Right renal pelvis (tissue), 4 donors: Measurements from ENCODE around the gene ZNF253. TPM values are rescaled to one million over a fixed set of nuclear protein-coding genes. Genes with fewer than 3 reads are reported as not detected.
"Not testable (repeated sequence)": the region's sequence is repeated elsewhere in the genome, so short reads cannot be mapped to it uniquely, and the experiment has no call there.

Source experiments
- DNase-seq, 4 donors: peaks; one replicate each; pipeline ENCODE4 v3.0.0-alpha.2; 2013; ENCODE audit warnings: low read depth in 4 of 4, low spot score in 3 of 4, missing footprints in 1 of 4
- polyA plus RNA-seq, 4 donors: library from polyadenylated mRNA; unstranded; fragments of 120-200 nt; gene quantifications; one replicate each; pipeline ENCODE4 v1.2.1, GENCODE V29; 2013; ENCODE audit not compliant: insufficient read length in 4 of 4

The ZNF253 gene
- polyA plus RNA-seq = 10 to 100 TPM; 27.9 to 45.2 (median 40.1) TPM

GRCh38 chr19:19865750-19866610 lies at the start of gene ZNF253:
ZNF253 (plus strand) TSS chr19:19865882; CDS start chr19:19865997, 115 bp downstream.
- peak; percentile 87 to 98 (median 96) for DNase-seq

GRCh38 chr19:19816679-19817078 lies 49.0 kb upstream of the ZNF253 start:
- DNase-seq = no peak

- no peak for DNase-seq
Measured at GRCh38 chr19:19817357-19817756, 48.3 kb upstream of the ZNF253 start.

GRCh38 chr19:19820774-19821320 lies 44.8 kb upstream of the ZNF253 start:
- DNase-seq = peak in 1 of 4 donors; percentile 2

GRCh38 chr19:19821366-19821951 lies 44.2 kb upstream of the ZNF253 start, which contains the start of gene ZNF506:
ZNF506 (minus strand) TSS chr19:19821750; CDS start chr19:19821603, 147 bp downstream.
- peak; percentile 98 to 99 (median 98) for DNase-seq

- peak in 3 of 4 donors; percentile 3 to 12 (median 5) for DNase-seq
Measured at GRCh38 chr19:19821976-19822375, 43.7 kb upstream of the ZNF253 start.

- DNase-seq = no peak
Measured at GRCh38 chr19:19823916-19824315, 41.8 kb upstream of the ZNF253 start.

GRCh38 chr19:19826875-19827274 lies 38.8 kb upstream of the ZNF253 start:
- DNase-seq = no peak

GRCh38 chr19:19835560-19836038 lies 30.1 kb upstream of the ZNF253 start:
- no peak for DNase-seq

GRCh38 chr19:19847781-19848180 lies 17.9 kb upstream of the ZNF253 start:
- DNase-seq = no peak

- no peak for DNase-seq
Measured at GRCh38 chr19:19849056-19849455, 16.6 kb upstream of the ZNF253 start.

GRCh38 chr19:19851740-19852139 lies 13.9 kb upstream of the ZNF253 start:
- not testable (repeated sequence) for DNase-seq

GRCh38 chr19:19858751-19859150 lies 6.9 kb upstream of the ZNF253 start:
- no peak for DNase-seq

GRCh38 chr19:19860756-19861390 lies 4.8 kb upstream of the ZNF253 start:
- peak; percentile 49 to 79 (median 66) for DNase-seq

- DNase-seq = peak in 3 of 4 donors; percentile 20 to 47 (median 29)
Measured at GRCh38 chr19:19866611-19867248, 1.0 kb downstream of the ZNF253 start.

- not testable (repeated sequence) for DNase-seq
Measured at GRCh38 chr19:19870086-19870485, 4.4 kb downstream of the ZNF253 start.

- DNase-seq = no peak
Measured at GRCh38 chr19:19871932-19872331, 6.2 kb downstream of the ZNF253 start.

GRCh38 chr19:19873381-19873780 lies 7.7 kb downstream of the ZNF253 start:
- DNase-seq = no peak

GRCh38 chr19:19877724-19878123 lies 12.0 kb downstream of the ZNF253 start:
- no peak for DNase-seq

- DNase-seq = no peak
Measured at GRCh38 chr19:19884583-19884982, 18.9 kb downstream of the ZNF253 start.
